Endothelial cell of umbilical vein (primary cell): ENCODE measurements around the gene SV2C. TPM values are rescaled to one million over a fixed set of nuclear protein-coding genes. Genes with fewer than 3 reads are reported as not detected.
"Not testable (repeated sequence)": the region's sequence is repeated elsewhere in the genome, so short reads cannot be mapped to it uniquely, and the experiment has no call there.

Source experiments
- Bru-seq: library from RNA; stranded (reverse); fragments of 400-500 nt; gene quantifications from one replicate; lab custom pipeline; 2021; lab: Mats Ljungman, UMichigan
- BruChase-seq, 2 experiments: library from RNA; stranded (reverse); fragments of 400-500 nt; gene quantifications; one replicate each; lab custom pipeline; 2021; lab: Mats Ljungman, UMichigan
- BruUV-seq: library from RNA; stranded (reverse); fragments of 400-500 nt; replicated peaks from 2 replicates; lab custom pipeline; 2021; lab: Mats Ljungman, UMichigan
- CTCF ChIA-PET: fragments of 300-600, 350-600 bp; sonication (Branson Sonifier 250); formaldehyde crosslinking; loops from one replicate; lab custom pipeline; 2021; ENCODE audit warnings: antibody characterized with exemption, inconsistent platforms; lab: Charles Lee
- POLR2A ChIA-PET: fragments of 300-600, 350-600 bp; sonication (Branson Sonifier 250); formaldehyde crosslinking; loops from one replicate; lab custom pipeline; 2021; ENCODE audit warnings: antibody characterized with exemption, inconsistent platforms; lab: Charles Lee
- DNase-seq: peaks from one replicate; pipeline ENCODE4 v3.0.0-alpha.2; 2011; ENCODE audit warnings: low read depth, low spot score
- FAIRE-seq: peaks from 2 replicates; lab custom pipeline; 2011; peaks lifted over from hg19 to GRCh38; lab: Jason Lieb, UNC
- H2AFZ ChIP-seq: 2 replicates; pipeline ENCODE4 v1.6.0; 2012; ENCODE audit warnings: low read depth, low read length, control low read depth, inconsistent platforms
- H3K27ac ChIP-seq: 2 replicates; pipeline ENCODE4 v1.5.1; 2011; ENCODE audit warnings: low read depth, mild to moderate bottlenecking, control low read depth, low read length, moderate library complexity; ENCODE audit not compliant: insufficient read depth
- H3K27me3 ChIP-seq, 2 experiments: 2 replicates each; pipeline versions ENCODE4 v1.6.0 to v1.6.1; 2011; ENCODE audit warnings: low read length in 2 of 2, mixed read lengths in 1 of 2; ENCODE audit not compliant: control insufficient read depth in 2 of 2, insufficient read depth in 2 of 2
- H3K36me3 ChIP-seq, 2 experiments: 2 replicates in 1 of 2; 3 replicates in 1 of 2; pipeline ENCODE4 v1.5.1; 2011; ENCODE audit warnings: low read length in 2 of 2, mild to moderate bottlenecking in 1 of 2, moderate library complexity in 1 of 2; ENCODE audit not compliant: control insufficient read depth in 2 of 2, insufficient read depth in 2 of 2; ENCODE audit errors: extremely low read depth in 1 of 2
- H3K4me1 ChIP-seq: 3 replicates; pipeline ENCODE4 v1.5.1; 2011; ENCODE audit warnings: mild to moderate bottlenecking, low read length; ENCODE audit not compliant: control insufficient read depth, insufficient read depth; ENCODE audit errors: extremely low read depth
- H3K4me2 ChIP-seq: 2 replicates; pipeline ENCODE4 v1.6.1; 2011; ENCODE audit warnings: low read length, control low read depth, mixed read lengths; ENCODE audit not compliant: insufficient read depth
- H3K4me3 ChIP-seq, 3 experiments: fragments of 200-600 bp in 1 of 3; sonication (generic), shearing (Covaris generic) in 1 of 3; replicated peaks in 1 of 3; 2 replicates each; pipeline ENCODE4 v1.5.1; 2011 to 2016; ENCODE audit warnings: control low read depth in 3 of 3, low read length in 3 of 3, mild to moderate bottlenecking in 2 of 3, inconsistent platforms in 1 of 3, low read depth in 1 of 3, moderate library complexity in 1 of 3; ENCODE audit not compliant: insufficient read depth in 1 of 3
- H3K79me2 ChIP-seq: 2 replicates; pipeline ENCODE4 v1.6.0; 2012; ENCODE audit warnings: low read length, inconsistent platforms; ENCODE audit not compliant: control insufficient read depth, insufficient read depth
- H3K9ac ChIP-seq: replicated peaks from 2 replicates; pipeline ENCODE3; 2011; ENCODE audit warnings: low read length, control low read depth; ENCODE audit not compliant: insufficient read depth; ENCODE audit errors: extremely low read depth
- H3K9me1 ChIP-seq: replicated peaks from 3 replicates; pipeline ENCODE4 v1.6.0; 2011; ENCODE audit warnings: mild to moderate bottlenecking, low read length; ENCODE audit not compliant: control insufficient read depth, insufficient read depth; ENCODE audit errors: extremely low read depth
- H3K9me3 ChIP-seq: replicated peaks from 2 replicates; pipeline ENCODE4 v1.5.1; 2012; ENCODE audit warnings: low read length, inconsistent platforms; ENCODE audit not compliant: control insufficient read depth, insufficient read depth
- H4K20me1 ChIP-seq: replicated peaks from 2 replicates; pipeline ENCODE3; 2011; ENCODE audit warnings: mild to moderate bottlenecking, low read length; ENCODE audit not compliant: control insufficient read depth, insufficient read depth; ENCODE audit errors: extremely low read depth
- CTCF ChIP-seq, 2 donors: IDR thresholded peaks; 1 replicate in 1 of 2; 2 replicates in 1 of 2; pipeline ENCODE4 v1.5.1; 2011; ENCODE audit warnings: low read length in 2 of 2, mild to moderate bottlenecking in 2 of 2, moderate library complexity in 2 of 2, control low read depth in 1 of 2, inconsistent platforms in 1 of 2, low read depth in 1 of 2; ENCODE audit not compliant: insufficient read depth in 1 of 2; ENCODE audit errors: extremely low read depth in 1 of 2
- EZH2 ChIP-seq: IDR thresholded peaks from 2 replicates; pipeline ENCODE4 v1.6.1; 2012; ENCODE audit warnings: borderline replicate concordance, low read depth, mild to moderate bottlenecking, moderate library complexity, low read length, inconsistent platforms; ENCODE audit not compliant: severe bottlenecking
- FOS ChIP-seq: IDR thresholded peaks from 2 replicates; pipeline ENCODE4 v1.6.1; 2011; ENCODE audit warnings: mild to moderate bottlenecking, low read length, moderate library complexity, borderline replicate concordance; ENCODE audit not compliant: insufficient read depth
- GATA2 ChIP-seq: IDR thresholded peaks from 2 replicates; pipeline ENCODE4 v1.7.0; 2011; ENCODE audit warnings: low read depth, mild to moderate bottlenecking, moderate library complexity, mixed read lengths, low read length; ENCODE audit not compliant: insufficient read length, insufficient read depth
- JUN ChIP-seq: IDR thresholded peaks from 2 replicates; pipeline ENCODE4 v1.6.1; 2011; ENCODE audit warnings: borderline replicate concordance, low read depth; ENCODE audit not compliant: insufficient read length, insufficient read depth
- MAX ChIP-seq: IDR thresholded peaks from 2 replicates; pipeline ENCODE4 v1.6.1; 2011; ENCODE audit not compliant: insufficient read depth, insufficient read length
- MYC ChIP-seq: IDR thresholded peaks from one replicate; pipeline ENCODE4 v1.6.1; 2011; ENCODE audit warnings: mild to moderate bottlenecking, low read depth, low read length
- POLR2A ChIP-seq: IDR thresholded peaks from 2 replicates; pipeline ENCODE4 v1.6.1; 2012; ENCODE audit warnings: low read depth, mild to moderate bottlenecking, control low read depth, low read length
- POLR2AphosphoS5 ChIP-seq: IDR thresholded peaks from 2 replicates; pipeline ENCODE4 v1.6.1; 2012; ENCODE audit warnings: low read depth, mild to moderate bottlenecking, control low read depth, low read length, moderate library complexity; ENCODE audit not compliant: insufficient read depth
- dilution Hi-C: fragments of 300-500 bp; cut with MboI; formaldehyde crosslinking; loops from one replicate; pipeline ENCODE4 v1.15.0; 2019; ENCODE audit warnings: low sequenced_read_pairs; ENCODE audit not compliant: extremely low pct_ligation_motif_present
- intact Hi-C: fragments of 100-400 bp; cut with micrococcal nuclease; formaldehyde crosslinking; loops from one replicate; pipeline ENCODE4 v1.10.0; 2022
- long read RNA-seq: library from polyadenylated mRNA; stranded (forward); transcript quantifications from one replicate; pipeline ENCODE4 v2.0.0, GENCODE V29; 2021
- polyA minus RNA-seq, 3 experiments: library from RNA; depleted of rRNA, polyadenylated mRNA; stranded (reverse); fragments of >200 nt; gene quantifications; 1 replicate in 1 of 3; 2 replicates in 2 of 3; pipeline ENCODE4 v1.2.3, GENCODE V29; 2011
- polyA plus RNA-seq, 4 experiments: library from polyadenylated mRNA; depleted of rRNA in 3 of 4; stranded (reverse) in 3 of 4; unstranded in 1 of 4; fragments of >200 nt; gene quantifications; 2 replicates each; pipeline versions ENCODE4 v1.2.1 to v1.2.3, GENCODE V29; 2011 to 2012; ENCODE audit warnings: missing spikeins in 1 of 4
- total RNA-seq: library from RNA; stranded (reverse); gene quantifications from 2 replicates; pipeline ENCODE4 v1.2.3, GENCODE V29; 2021

The SV2C gene
- 0.07 TPM in 1 of 2 replicates, not detected in the other for total RNA-seq
- not detected in 2 replicates for polyA plus RNA-seq
- not detected in 2 replicates for polyA plus RNA-seq (2011; cell fraction: cytosol; rRNA removed)
- not detected in 2 replicates for polyA plus RNA-seq (2011; cell fraction: nucleus; rRNA removed)
- polyA plus RNA-seq (2012): not detected in 2 replicates
- polyA minus RNA-seq: 0.04 TPM in 1 of 2 replicates, not detected in the other
- not detected for polyA minus RNA-seq (2011; cell fraction: cytosol; rRNA and poly(A)+ RNA removed)
- 0.05 TPM in 1 of 2 replicates, not detected in the other for polyA minus RNA-seq (2011; cell fraction: nucleus; rRNA and poly(A)+ RNA removed)
- Bru-seq, nascent RNA: percentile 2 among the genes with signal in this experiment
- BruChase-seq, experiment 1, labeled RNA remaining after a 6-hour chase: percentile 2 among the genes with signal in this experiment
- BruChase-seq, experiment 2, labeled RNA remaining after a 2-hour chase: percentile 7 among the genes with signal in this experiment
- long read RNA-seq, partial matches to known transcripts: 0 of 5 reads
- long read RNA-seq, other reads (novel, unspliced or antisense): 5 of 5 reads

- H3K79me2 ChIP-seq: no peaks in the 10 kb centered on the region
- H3K9me3 ChIP-seq: no peaks in the 10 kb centered on the region
- intact Hi-C loops (no loop called here), dilution Hi-C loops (no loop called here)
- BruUV-seq: no TSS peak
- no peaks in the 10 kb centered on the region for H3K4me1 ChIP-seq
- H3K9ac ChIP-seq: no peak within 1 kb of the TSS
- CTCF ChIA-PET: no interaction called here
- no peaks in the 10 kb centered on the region for H4K20me1 ChIP-seq
- no peak for TF ChIP-seq EZH2
- TF ChIP-seq POLR2A: no peak
- no peak for TF ChIP-seq GATA2
- no peak for TF ChIP-seq MYC
- TF ChIP-seq MAX: no peak
- TF ChIP-seq JUN: no peak
- TF ChIP-seq CTCF (IDR thresholded peaks at IDR 0.05; ENCODE audit: extremely low read depth in 1 of 2, insufficient read depth in 1 of 2, low read depth in 1 of 2, low read length in 2 of 2): no peak
- TF ChIP-seq FOS: no peak
- no peak for TF ChIP-seq POLR2AphosphoS5
- H2AFZ ChIP-seq: no peak within 1 kb of the TSS
- POLR2A ChIA-PET: no interaction called here
- FAIRE-seq (no peak), DNase-seq (no peak)
- H3K4me3 ChIP-seq: no peak within 1 kb of the TSS
- H3K36me3 ChIP-seq: no peaks in the 10 kb centered on the region
- no peak within 1 kb of the TSS for H3K4me2 ChIP-seq
- H3K9me1 ChIP-seq: no peaks in the 10 kb centered on the region
- peaks cover 47 to 70% of the 10 kb centered on the region in 2 experiments for H3K27me3 ChIP-seq
- no peak within 1 kb of the TSS for H3K27ac ChIP-seq
Measured at GRCh38 chr5:76082772-76083554, at the start of gene SV2C. SV2C (plus strand) TSS chr5:76083383; CDS start chr5:76131751, 48,368 bp downstream.

GRCh38 chr5:76037736-76038151, 45.4 kb upstream of the SV2C start:
- H3K4me2 ChIP-seq, H3K9me3 ChIP-seq, H4K20me1 ChIP-seq, H3K4me3 ChIP-seq, H3K9me1 ChIP-seq, H3K27ac ChIP-seq, H3K4me1 ChIP-seq, BruUV-seq, CTCF ChIA-PET, DNase-seq, dilution Hi-C loops, H3K79me2 ChIP-seq, FAIRE-seq, H3K9ac ChIP-seq, H3K27me3 ChIP-seq, intact Hi-C loops, POLR2A ChIA-PET, H3K36me3 ChIP-seq, H2AFZ ChIP-seq: not testable (repeated sequence)
